GM21390 (cell line): ENCODE results near the gene TCF12.
"Not testable (repeated sequence)": the region's sequence is repeated elsewhere in the genome, so short reads cannot be mapped to it uniquely, and the experiment has no call there.

Experiments
- ATAC-seq: cut with Tn5 transposase; IDR thresholded peaks from one replicate; pipeline ENCODE4 v1.9.1; 2021; ENCODE audit not compliant: unreplicated experiment

The TCF12 gene

DNA sequence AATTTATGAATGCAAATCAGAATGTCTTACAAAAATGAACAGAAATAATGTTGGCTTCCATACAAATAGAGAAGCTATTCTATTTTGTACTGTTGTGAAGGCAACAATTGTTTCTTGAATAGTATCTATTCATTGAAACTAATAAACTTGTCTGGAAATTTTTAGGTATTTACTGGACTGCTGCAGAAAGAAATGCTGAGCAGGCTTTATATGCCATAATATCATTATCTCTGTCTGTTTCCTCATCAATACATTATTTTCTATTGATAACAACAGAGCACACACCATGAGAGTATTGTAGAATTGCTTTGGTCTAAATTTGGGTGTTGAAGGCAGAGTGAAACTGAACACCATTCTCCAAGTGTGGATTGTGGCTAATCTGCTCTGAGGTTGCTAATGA is 241.3 kb downstream of the TCF12 start:
- no peak for ATAC-seq

DNA sequence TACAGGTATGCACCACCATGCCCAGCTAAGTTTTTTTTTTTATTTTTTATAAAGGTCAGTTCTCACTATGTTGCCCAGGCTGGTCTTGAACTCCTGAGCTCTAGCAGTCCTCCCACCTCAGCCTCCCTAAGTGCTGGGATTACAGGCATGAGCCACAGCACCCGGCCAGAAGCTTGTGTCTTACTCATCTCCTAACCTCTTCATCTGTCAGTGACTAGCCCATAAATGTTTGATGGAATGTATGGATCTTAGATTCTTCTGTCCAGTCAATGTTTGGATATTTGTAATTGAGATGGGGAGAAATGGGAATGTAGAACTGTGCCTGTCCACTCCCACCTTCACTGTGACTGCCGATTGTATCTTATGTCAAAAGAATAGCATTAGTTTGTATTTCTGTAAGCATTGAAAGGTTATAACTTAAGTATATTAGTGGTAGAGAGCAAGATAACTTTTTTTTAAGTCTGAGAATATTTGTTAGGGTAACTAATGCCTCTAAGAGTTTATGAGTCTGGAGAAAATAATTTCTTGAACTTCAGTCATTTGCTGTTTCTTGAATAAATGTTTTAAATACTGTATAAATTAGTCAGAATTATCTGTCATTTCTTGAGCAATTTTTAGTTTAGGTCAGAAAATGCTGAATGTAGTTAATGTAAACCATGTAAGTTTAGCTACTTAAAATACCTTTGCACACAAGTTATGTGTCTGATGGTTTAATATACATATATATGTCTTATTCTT is 242.5 kb downstream of the TCF12 start:
- no peak for ATAC-seq

DNA sequence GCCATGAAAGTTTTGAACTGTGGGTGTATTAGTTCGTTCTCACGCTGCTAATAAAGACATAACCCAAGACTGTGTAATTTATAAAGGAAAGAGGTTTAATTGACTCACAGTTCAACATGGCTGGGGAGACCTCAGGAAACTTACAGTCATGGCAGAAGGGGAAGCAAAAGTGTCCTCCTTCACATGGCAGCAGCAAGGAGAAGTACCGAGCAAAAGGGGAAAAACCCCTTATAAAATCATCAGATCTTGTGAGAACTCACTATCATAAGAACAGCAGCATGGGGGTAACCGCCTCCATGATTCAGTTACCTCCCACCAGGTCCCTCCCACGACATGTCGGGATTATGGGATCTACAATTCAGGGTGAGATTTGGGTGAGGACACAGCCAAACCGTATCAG is 245.8 kb downstream of the TCF12 start:
- ATAC-seq: not testable (repeated sequence)

DNA sequence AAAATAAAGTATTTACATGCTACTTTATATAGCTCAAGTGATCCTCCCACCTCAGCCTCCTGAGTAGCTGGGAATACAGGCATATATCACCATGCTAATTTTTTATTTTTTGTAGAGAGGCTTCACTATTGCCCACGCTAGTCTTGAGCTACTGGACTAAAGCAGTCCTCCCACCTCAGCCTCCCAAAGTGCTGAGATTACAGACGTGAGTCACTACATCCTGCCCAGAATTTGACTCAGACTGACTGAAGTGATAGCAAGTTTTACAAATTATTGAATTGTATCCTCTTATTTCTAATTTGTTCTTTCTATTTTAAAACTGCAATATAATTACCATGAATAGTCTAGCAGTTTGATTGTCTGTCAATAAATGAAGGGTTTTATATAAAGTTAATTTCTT is 247.5 kb downstream of the TCF12 start:
- ATAC-seq: no peak

DNA sequence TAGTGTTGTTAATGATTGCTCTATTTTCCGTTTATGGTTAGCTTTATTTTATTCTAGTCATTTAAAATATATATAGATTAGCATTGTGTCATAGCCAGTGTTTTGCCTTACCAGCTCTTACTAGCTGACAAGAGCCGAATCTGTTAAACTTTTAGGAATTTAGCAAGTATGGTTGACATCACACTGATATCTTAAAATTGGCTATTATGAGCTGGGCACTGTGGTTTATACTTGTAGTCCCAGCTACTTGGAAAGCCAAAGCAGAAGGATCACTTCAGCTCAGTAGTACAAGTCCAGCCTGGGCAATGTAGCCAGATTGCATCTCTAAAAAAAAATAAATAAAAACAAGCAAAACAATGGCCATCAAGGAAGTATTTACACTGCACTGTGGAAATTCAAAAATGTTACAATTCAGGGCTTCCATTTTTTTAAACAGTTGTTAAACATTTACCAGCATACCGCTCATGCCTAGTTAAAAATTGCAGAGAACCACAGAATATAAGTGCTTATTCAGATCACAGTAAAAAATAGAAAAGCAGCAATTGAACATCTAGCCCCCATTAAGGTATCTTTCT is 249.5 kb downstream of the TCF12 start:
- ATAC-seq: no peak

DNA sequence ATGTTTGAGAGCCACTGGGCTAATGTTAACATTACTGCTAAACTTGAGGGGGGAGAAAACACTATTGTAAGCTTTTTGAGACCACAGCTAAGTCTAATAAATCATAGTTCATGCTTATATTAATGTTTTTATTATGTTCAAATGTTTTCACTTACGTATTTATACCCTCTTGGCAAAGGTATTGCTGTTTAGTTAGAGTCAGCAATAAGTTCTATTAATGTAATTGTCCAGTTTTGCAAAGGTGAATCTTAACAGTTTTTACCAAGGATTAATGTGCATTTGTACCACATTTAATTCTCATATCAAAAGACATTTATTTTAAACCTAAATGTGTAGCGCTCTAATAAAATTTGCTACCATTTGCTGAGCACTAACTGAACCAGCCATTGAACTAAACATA is 251.2 kb downstream of the TCF12 start:
- ATAC-seq: no peak

DNA sequence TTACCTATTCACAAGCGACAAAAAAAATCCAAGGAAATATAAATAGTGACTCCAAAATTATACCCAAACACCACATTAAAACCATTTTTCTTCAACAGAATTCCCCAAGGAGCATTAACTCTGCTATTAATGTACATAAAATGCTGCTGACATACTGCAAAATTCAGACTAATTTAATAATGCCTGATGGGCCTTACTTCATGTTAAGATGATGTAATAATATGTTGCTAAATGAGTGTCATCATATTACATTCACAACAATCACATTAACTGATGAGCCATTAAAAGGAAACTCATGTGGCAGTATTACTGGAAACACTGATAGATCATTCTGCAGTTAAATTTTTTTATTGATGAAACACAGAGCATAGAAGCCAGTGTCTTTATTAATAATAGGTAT is 253.0 kb downstream of the TCF12 start:
- ATAC-seq: no peak

GRCh38 chr15:57172925-57173324 is 254.5 kb downstream of the TCF12 start:
- ATAC-seq: no peak

DNA sequence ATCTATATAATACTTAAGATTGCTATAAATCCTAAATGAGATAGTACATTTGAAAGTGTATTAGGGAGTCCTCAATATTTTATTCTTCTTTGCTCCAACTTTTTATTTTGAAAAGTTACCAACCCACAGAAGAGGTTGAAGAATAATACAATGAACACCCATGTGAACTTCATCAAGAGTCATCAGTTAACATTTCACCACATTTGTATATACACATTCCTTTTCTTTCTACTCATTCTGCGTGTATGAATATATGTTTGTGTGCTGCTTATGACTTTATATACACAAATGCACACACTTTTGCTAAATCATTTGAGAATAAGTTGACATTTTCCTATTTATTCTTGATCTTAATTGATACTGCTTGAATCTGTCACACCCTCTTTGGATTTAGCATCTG is 264.6 kb downstream of the TCF12 start:
- no peak for ATAC-seq

DNA sequence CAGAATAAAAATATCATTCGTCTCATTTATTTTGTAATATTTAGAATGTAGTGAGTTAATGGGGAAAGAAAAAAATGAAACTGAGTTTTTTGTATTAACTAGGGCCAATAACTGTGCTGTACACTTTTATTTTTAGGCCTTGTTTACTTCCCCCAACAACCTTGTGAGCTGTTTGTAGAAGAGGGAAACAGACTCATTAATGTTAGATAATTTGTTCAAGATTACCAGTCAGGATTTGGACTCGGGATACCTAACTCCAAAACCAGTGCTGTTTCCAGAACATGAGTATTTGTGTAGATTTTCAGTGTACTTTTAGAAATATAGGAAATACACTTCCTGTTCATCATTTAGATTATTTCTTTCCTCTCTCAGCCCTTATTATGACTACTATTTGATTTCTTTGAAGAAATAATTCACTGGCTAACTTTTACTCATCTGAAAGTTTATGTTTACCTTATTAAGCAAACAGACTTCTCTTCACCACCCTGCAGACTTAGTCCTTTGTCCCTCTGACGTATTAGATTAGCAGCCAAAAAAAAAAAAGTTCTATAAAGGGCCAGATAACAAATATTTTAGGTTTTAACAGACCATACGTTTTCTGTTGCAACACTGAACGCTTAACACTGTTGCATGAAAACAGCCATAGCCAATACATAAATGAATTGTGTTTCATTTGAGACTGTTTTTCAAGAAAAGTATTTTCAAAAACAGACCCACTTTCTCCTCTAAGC is 265.3 kb downstream of the TCF12 start:
- no peak for ATAC-seq

DNA sequence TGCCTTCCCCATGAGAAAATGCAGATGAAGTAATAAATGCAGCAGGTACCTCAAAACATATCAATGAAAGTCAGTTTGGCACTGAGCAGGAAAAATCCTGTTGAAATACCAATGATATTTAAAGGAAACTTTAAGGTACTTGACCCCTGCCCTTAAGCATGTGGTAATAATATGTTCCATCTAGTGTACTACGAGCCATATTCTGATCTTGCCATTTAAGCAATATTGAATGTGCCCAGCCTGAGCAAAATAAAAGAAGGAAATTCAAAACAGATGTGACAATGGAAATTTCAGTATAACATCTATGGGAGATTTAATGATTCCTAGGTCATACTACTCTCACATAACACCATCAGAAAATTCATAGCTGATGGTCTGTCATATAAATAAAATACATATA is 266.1 kb downstream of the TCF12 start:
- no peak for ATAC-seq

DNA sequence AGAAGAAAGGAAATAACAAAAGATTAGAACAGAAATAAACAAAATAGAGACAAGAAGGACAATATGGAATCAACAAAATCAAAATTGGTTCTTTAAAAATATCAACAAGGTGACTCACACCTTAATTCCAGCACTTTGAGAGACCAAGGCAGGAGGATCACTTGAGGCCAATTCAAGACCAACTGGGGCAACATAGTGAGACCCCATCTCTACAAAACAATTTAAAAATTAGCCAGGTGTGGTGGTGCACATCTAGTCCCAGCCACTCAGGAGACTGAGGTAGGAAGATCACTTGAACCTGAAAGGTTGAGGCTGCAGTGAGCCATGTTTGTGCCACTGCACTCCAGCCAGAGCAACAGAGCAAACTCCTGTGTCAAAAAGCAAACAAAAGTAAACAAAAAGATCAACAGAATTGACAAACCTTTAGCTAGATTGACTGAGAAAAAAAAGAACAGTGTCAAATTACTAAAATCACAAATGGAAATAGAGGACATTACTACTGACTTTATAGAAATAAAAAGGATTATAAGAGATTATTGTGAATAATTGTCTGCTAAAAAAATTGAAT is 267.1 kb downstream of the TCF12 start:
- no peak for ATAC-seq

GRCh38 chr15:57189466-57189865 is 271.0 kb downstream of the TCF12 start:
- ATAC-seq: no peak

DNA sequence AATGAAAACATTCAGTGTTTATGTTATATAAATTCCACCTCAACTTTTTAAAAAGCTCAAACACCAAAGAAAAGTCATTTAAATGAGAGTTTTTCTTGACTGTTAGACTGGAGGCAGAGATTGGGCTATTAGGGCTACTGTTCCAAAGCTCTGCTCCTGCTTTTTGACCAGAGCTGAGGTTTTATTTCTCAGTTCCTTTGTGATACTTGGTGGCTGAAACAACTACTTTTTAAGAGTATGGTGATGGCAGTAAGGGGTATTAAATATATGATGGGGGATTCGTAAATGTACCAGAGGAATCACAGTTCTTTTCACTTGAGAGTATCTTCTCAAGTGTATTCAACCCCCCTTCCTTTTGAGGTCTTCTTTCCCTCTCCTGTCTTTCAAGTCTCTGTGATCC is 271.8 kb downstream of the TCF12 start:
- peak; percentile 75 for ATAC-seq

- no peak for ATAC-seq
These were observed 274.7 kb downstream of the TCF12 start for GRCh38 chr15:57193161-57193560.

- ATAC-seq: no peak
These were observed 276.9 kb downstream of the TCF12 start for GRCh38 chr15:57195326-57195725.

DNA sequence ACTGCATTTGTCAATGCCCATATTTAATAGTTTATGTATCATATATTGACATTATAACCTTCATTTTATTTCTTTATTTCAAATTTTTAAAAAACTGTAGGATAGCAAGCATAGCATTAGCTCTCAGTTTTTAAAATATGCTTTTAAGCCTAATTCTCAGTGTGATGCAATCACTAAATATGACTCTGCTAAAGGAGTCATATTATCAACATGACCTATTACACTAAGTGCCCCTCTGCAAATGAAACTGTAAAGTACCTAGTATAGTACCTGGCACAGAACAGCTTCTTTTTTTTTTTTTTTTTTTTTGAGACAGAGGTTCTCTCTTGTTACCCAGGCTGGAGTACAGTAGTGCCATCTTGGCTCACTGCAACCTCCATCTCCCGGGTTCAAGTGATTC is 278.4 kb downstream of the TCF12 start:
- ATAC-seq: no peak

GRCh38 chr15:57198131-57198530 is 279.7 kb downstream of the TCF12 start:
- no peak for ATAC-seq

GRCh38 chr15:57198654-57199291 is 280.3 kb downstream of the TCF12 start:
- ATAC-seq: no peak

DNA sequence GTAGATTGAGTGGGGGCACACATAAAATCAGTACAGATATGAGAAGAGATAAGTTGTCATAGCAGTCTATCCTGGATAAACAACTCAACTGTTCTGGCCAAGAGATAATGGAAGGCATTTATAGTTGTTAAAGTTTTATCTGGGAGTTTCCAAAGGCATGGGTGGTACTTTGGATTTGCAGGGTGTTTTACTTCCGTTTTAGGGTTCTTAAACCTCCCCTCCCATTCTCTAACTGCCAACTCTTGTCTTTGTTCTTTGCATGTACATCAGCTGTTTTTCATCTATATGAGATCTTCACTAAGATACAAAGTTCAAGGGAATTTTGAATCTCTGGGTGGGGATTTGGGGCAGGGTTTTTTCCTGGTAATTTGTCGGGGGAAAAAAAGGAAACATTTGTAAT is 283.1 kb downstream of the TCF12 start:
- ATAC-seq: no peak

- ATAC-seq: no peak
These were observed 285.5 kb downstream of the TCF12 start for GRCh38 chr15:57203906-57204305.
